HG02870 (cell line): ENCODE measurements around the gene ABCC12.
"Not testable (repeated sequence)": the region's sequence is repeated elsewhere in the genome, so short reads cannot be mapped to it uniquely, and the experiment has no call there.

Experiments
- ATAC-seq: cut with Tn5 transposase; IDR thresholded peaks from one replicate; pipeline ENCODE4 v1.9.1; 2021; ENCODE audit warnings: mild to moderate bottlenecking, moderate library complexity; ENCODE audit not compliant: unreplicated experiment

Gene ABCC12

GRCh38 chr16:48155926-48156789 is at the start of gene ABCC12:
ABCC12 (minus strand) TSS chr16:48155993; CDS start chr16:48146424, 9,569 bp downstream.
- ATAC-seq: no peak

DNA sequence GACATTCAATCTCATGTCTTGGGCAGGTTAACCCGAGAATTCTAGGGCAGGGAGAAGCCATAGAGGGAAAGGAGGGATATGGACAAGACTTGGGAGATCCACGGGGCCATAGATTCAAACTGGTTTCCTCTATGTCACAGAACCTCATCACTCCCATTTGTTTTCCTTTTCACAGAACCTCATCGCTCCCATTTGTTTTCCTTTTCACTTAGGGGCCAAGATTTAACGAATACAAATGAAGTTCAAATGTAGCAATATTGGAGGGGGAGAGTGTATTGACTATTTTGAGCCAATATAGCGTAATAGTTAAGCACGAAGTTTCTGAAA is 49.0 kb upstream of the ABCC12 start:
- ATAC-seq: no peak

DNA sequence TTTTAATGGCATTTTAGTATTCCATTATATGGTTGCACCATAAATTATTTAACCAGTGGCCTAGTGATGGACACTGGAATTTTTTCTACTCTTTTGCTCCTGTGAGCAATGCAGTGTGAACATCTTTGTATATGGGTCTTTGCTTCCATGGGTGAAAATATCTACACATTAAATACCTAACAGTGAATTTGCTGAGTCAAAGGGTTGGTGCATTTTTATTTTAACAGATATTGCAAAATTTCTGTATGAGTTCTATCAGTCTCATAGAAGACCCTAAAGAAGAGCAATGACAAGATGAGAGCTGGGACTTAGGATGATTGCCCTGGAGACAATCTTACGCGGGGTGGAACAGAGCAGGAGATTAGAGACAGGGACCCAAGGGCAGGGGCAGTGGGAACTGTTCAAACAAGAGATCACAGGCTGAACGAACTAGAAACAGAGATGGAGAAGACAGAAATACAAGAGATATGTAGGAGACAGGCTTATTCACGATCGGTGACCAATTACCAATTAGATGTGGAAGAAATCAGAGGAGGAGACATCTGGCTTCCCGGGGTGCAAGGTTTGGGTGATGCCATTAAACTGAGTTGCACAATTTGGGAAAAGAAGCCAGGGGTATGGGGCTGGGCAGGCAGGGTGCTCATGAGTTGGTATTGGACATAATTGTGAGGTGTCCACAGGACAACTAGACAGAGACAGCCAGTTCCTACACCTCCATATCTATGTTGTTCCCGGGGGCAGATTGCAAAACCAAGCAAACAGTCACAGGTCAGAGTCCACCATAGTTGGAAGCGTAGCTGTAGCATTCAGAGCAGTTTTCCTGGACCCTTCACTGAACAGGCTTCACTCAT is 48.4 kb upstream of the ABCC12 start:
- no peak for ATAC-seq

DNA sequence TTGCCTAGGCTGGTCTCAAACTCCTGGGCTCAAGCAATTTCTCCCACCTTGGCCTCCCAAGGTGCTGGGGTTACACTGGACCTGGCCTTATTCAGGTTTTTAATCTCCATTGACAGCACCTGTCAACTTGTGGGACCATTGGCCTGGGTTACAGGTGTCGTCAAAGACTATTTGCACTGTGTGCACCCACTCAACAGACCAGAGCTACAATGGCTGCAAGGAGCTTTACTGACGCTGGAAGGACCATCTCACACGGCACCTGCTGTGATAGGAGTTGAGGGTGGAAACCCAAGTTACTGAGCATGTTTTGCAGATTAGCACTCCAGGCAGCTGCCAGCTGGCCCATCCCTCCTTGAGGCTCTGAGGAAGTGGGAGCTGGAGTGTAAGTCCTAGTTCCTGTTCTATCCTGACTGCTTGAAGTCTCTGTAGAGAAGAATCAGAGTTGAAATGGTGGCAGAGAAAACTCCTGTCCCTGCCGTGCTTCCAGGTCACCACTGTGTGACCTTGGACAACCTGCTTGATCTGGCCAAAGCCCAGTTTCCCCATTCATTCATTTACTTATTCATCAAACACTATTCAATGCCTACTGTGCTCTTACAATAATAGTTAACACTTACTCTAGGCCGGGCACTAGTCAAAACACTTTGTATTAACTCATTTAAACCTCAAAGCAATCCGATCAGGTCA is 45.9 kb upstream of the ABCC12 start:
- ATAC-seq: no peak

- ATAC-seq: no peak
Measured at GRCh38 chr16:48197294-48197693, 41.5 kb upstream of the ABCC12 start.

- no peak for ATAC-seq
Measured at GRCh38 chr16:48194828-48195556, 39.2 kb upstream of the ABCC12 start.

GRCh38 chr16:48193846-48194245 is 38.1 kb upstream of the ABCC12 start:
- ATAC-seq: no peak

- ATAC-seq: peak; percentile 94
Measured at GRCh38 chr16:48188449-48189102, 32.8 kb upstream of the ABCC12 start.

- no peak for ATAC-seq
Measured at GRCh38 chr16:48187779-48188178, 32.0 kb upstream of the ABCC12 start.

- ATAC-seq: no peak
Measured at GRCh38 chr16:48184681-48185080, 28.9 kb upstream of the ABCC12 start.

DNA sequence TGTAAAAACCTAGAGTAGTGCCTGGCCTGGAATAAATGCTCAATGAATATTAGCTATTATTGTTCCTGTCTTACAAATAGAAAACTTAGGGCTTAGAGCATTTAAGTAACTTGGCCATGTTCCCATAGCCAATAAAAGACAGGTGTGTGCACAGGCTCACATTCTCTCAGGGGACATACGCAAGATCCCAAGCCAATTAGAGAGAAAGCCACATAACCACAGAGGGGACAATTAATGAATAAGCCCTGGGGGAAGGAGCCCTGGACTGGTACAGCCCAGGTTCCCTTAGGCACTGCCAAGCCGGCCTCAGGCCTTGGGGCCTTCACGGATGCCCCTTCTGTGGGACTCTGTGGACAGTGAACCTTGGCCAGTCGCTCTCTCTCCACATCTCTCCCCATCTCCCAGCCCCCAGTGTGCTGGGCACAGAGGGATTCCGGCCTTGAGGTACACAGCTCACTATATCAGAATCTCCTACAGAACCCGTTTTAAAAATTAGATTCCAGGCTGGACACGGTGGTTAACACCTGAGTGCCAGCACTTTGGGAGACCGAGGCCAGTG is 27.3 kb upstream of the ABCC12 start:
- no peak for ATAC-seq

GRCh38 chr16:48181746-48182520 is 26.1 kb upstream of the ABCC12 start:
- ATAC-seq: not testable (repeated sequence)

- ATAC-seq: no peak
Measured at GRCh38 chr16:48180868-48181480, 25.2 kb upstream of the ABCC12 start.

DNA sequence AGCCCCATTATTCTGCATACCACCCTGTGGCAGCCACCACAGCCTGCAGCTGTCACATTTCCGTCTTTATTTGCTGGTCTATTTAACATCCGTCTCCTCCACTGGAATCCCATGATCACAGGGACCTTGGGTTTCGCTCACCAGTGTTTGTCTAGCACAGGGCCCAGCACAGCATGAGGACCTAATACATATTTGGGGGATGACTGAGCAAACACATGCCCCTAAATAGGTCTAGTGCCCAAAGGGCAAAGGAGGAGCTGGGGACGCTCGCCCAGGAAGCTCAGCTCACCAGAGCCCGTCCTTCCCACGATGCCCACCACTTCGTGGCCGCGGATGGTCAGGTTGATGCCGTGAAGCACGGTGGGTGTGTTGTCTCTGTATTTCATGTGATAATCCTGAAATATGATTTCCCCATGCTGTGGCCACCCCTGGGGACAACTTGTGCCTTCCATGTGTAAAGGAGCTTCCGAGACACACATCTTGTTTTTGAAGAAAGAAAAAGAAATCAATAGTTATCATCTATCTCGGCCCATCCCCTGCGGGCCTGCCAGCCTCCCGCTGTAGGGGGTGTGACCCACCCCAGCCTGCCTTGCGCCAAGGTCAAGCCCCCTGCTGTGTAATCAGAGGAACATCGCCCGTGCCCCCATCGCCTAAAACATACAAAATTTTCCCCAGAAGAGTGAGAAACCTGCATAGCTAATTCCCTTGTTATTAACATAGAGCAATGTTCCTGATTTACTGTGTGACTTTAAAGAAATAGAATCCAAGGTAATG is 21.0 kb upstream of the ABCC12 start:
- no peak for ATAC-seq

GRCh38 chr16:48173889-48174288 is 18.1 kb upstream of the ABCC12 start:
- no peak for ATAC-seq

DNA sequence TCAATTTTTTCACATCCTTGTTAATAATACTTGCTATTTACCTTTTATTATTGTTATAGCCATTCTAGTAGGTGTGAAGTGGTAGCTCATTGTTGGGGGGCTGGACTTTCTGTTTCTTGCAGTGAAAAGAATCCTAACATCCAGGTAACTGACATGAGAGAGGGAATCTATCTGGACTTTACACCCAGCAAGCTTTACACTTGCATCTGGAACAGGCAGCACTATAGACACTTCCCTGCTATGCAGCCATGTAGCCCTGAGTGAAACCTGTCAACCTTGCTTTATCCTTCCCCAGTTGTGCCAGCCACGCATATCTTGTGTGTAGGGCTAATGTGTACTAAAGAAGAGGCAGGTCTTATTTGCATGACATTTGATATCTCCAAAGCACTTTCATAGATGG is 16.9 kb upstream of the ABCC12 start:
- no peak for ATAC-seq

- ATAC-seq: no peak
Measured at GRCh38 chr16:48169896-48170295, 14.1 kb upstream of the ABCC12 start.

GRCh38 chr16:48168075-48168474 is 12.3 kb upstream of the ABCC12 start:
- no peak for ATAC-seq
